Measurements from ENCODE around the gene PIK3AP1.

DNA sequence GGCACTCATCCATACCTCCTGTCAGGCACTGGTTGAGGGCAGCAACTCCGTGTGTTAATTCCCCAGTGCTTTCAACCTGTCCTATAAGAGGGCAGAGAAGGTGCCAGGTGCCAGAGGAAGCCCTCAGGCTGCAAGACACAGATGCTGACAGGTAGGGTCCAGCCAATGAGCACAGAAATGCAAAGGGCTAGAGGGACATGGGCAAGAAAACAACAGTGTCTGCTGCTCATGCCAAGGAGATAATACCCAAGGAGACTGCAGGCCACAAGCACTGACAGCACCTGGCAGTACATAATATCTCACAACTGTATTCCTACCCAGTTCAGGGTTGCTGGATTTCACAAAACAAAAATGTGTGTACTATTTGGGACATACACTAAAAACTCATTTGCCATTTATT lies 95.1 kb downstream of the PIK3AP1 start:
- TF ChIP-seq CTCF (conservative IDR thresholded peaks at IDR 0.05) (no peak), EZH2 (IDR thresholded peaks at IDR 0.05; ENCODE audit: low read depth) (no peak)
